Measurements from ENCODE around the gene GARIN3.

Gene GARIN3

GRCh38 chr5:157143127-157143971 is 22.7 kb downstream of the GARIN3 start:
- Histone ChIP-seq H2AFZ (ENCODE audit: low read length, unreplicated experiment) (peak overlapping the region; percentile 94), H3K27me3 (ENCODE audit: insufficient read depth, low read length) (no peaks in the 10 kb centered on the region), H3K4me3 (ENCODE audit: low read depth, low read length) (peak overlapping the region; percentile 86), H3K27ac (ENCODE audit: low read depth, low read length) (peak overlapping the region; percentile 42), H3K4me1 (ENCODE audit: control insufficient read depth, insufficient read depth, low read length, unreplicated experiment) (peaks cover 9% of the 10 kb centered on the region), H3K79me2 (ENCODE audit: control insufficient read depth, insufficient read depth, low read length, unreplicated experiment) (peaks cover 32% of the 10 kb centered on the region), H3K36me3 (ENCODE audit: insufficient read depth, low read length) (peaks cover 11% of the 10 kb centered on the region)

GRCh38 chr5:157142317-157143126 is 23.5 kb downstream of the GARIN3 start, which contains the start of gene MED7:
Gene MED7, minus strand, starts transcription at chr5:157142865. Its CDS starts 3,434 bp downstream, at chr5:157139431.
- Histone ChIP-seq H3K4me3 (ENCODE audit: low read depth, low read length) (peak within 1 kb of the TSS; percentile 86), H3K36me3 (ENCODE audit: insufficient read depth, low read length) (peaks cover 16% of the 10 kb centered on the region), H3K4me1 (ENCODE audit: control insufficient read depth, insufficient read depth, low read length, unreplicated experiment) (peaks cover 9% of the 10 kb centered on the region), H3K79me2 (ENCODE audit: control insufficient read depth, insufficient read depth, low read length, unreplicated experiment) (peaks cover 37% of the 10 kb centered on the region), H3K27me3 (ENCODE audit: insufficient read depth, low read length) (no peaks in the 10 kb centered on the region), H2AFZ (ENCODE audit: low read length, unreplicated experiment) (peak within 1 kb of the TSS; percentile 94), H3K27ac (ENCODE audit: low read depth, low read length) (peak within 1 kb of the TSS; percentile 53)

- Histone ChIP-seq H3K27me3 (ENCODE audit: insufficient read depth, low read length) (no peaks in the 10 kb centered on the region), H3K79me2 (ENCODE audit: control insufficient read depth, insufficient read depth, low read length, unreplicated experiment) (peaks cover 37% of the 10 kb centered on the region), H3K27ac (ENCODE audit: low read depth, low read length) (no peak overlapping the region), H2AFZ (ENCODE audit: low read length, unreplicated experiment) (no peak overlapping the region), H3K36me3 (ENCODE audit: insufficient read depth, low read length) (peaks cover 18% of the 10 kb centered on the region), H3K4me1 (ENCODE audit: control insufficient read depth, insufficient read depth, low read length, unreplicated experiment) (peaks cover 9% of the 10 kb centered on the region), H3K4me3 (ENCODE audit: low read depth, low read length) (no peak overlapping the region)
These were observed 28.4 kb downstream of the GARIN3 start for GRCh38 chr5:157137691-157138090.

GRCh38 chr5:157132281-157132612 is 33.8 kb downstream of the GARIN3 start:
- Histone ChIP-seq H3K27me3 (ENCODE audit: insufficient read depth, low read length) (no peaks in the 10 kb centered on the region), H3K4me1 (ENCODE audit: control insufficient read depth, insufficient read depth, low read length, unreplicated experiment) (no peaks in the 10 kb centered on the region), H3K27ac (ENCODE audit: low read depth, low read length) (no peak overlapping the region), H3K4me3 (ENCODE audit: low read depth, low read length) (no peak overlapping the region), H3K79me2 (ENCODE audit: control insufficient read depth, insufficient read depth, low read length, unreplicated experiment) (no peaks in the 10 kb centered on the region), H3K36me3 (ENCODE audit: insufficient read depth, low read length) (no peaks in the 10 kb centered on the region), H2AFZ (ENCODE audit: low read length, unreplicated experiment) (no peak overlapping the region)

- Histone ChIP-seq H3K4me3 (ENCODE audit: low read depth, low read length) (no peak overlapping the region), H3K79me2 (ENCODE audit: control insufficient read depth, insufficient read depth, low read length, unreplicated experiment) (no peaks in the 10 kb centered on the region), H3K27ac (ENCODE audit: low read depth, low read length) (no peak overlapping the region), H3K4me1 (ENCODE audit: control insufficient read depth, insufficient read depth, low read length, unreplicated experiment) (no peaks in the 10 kb centered on the region), H2AFZ (ENCODE audit: low read length, unreplicated experiment) (no peak overlapping the region), H3K36me3 (ENCODE audit: insufficient read depth, low read length) (no peaks in the 10 kb centered on the region), H3K27me3 (ENCODE audit: insufficient read depth, low read length) (no peaks in the 10 kb centered on the region)
These were observed 35.1 kb downstream of the GARIN3 start for GRCh38 chr5:157130925-157131324.

GRCh38 chr5:157121709-157122108 is 44.4 kb downstream of the GARIN3 start:
- Histone ChIP-seq H3K4me3 (ENCODE audit: low read depth, low read length) (no peak overlapping the region), H3K27me3 (ENCODE audit: insufficient read depth, low read length) (no peaks in the 10 kb centered on the region), H2AFZ (ENCODE audit: low read length, unreplicated experiment) (no peak overlapping the region), H3K4me1 (ENCODE audit: control insufficient read depth, insufficient read depth, low read length, unreplicated experiment) (no peaks in the 10 kb centered on the region), H3K36me3 (ENCODE audit: insufficient read depth, low read length) (no peaks in the 10 kb centered on the region), H3K27ac (ENCODE audit: low read depth, low read length) (no peak overlapping the region), H3K79me2 (ENCODE audit: control insufficient read depth, insufficient read depth, low read length, unreplicated experiment) (no peaks in the 10 kb centered on the region)

GRCh38 chr5:157120102-157120501 is 46.0 kb downstream of the GARIN3 start:
- Histone ChIP-seq H3K27me3 (ENCODE audit: insufficient read depth, low read length) (no peaks in the 10 kb centered on the region), H2AFZ (ENCODE audit: low read length, unreplicated experiment) (no peak overlapping the region), H3K36me3 (ENCODE audit: insufficient read depth, low read length) (no peaks in the 10 kb centered on the region), H3K79me2 (ENCODE audit: control insufficient read depth, insufficient read depth, low read length, unreplicated experiment) (no peaks in the 10 kb centered on the region), H3K27ac (ENCODE audit: low read depth, low read length) (no peak overlapping the region), H3K4me1 (ENCODE audit: control insufficient read depth, insufficient read depth, low read length, unreplicated experiment) (no peaks in the 10 kb centered on the region), H3K4me3 (ENCODE audit: low read depth, low read length) (no peak overlapping the region)

- Histone ChIP-seq H3K79me2 (ENCODE audit: control insufficient read depth, insufficient read depth, low read length, unreplicated experiment) (no peaks in the 10 kb centered on the region), H2AFZ (ENCODE audit: low read length, unreplicated experiment) (no peak overlapping the region), H3K27ac (ENCODE audit: low read depth, low read length) (no peak overlapping the region)
These were observed 49.5 kb downstream of the GARIN3 start for GRCh38 chr5:157116483-157116954.

GRCh38 chr5:157115502-157115901 is 50.6 kb downstream of the GARIN3 start:
- Histone ChIP-seq H3K4me1 (ENCODE audit: control insufficient read depth, insufficient read depth, low read length, unreplicated experiment) (no peaks in the 10 kb centered on the region), H3K27me3 (ENCODE audit: insufficient read depth, low read length) (no peaks in the 10 kb centered on the region), H3K27ac (ENCODE audit: low read depth, low read length) (no peak overlapping the region), H2AFZ (ENCODE audit: low read length, unreplicated experiment) (no peak overlapping the region), H3K79me2 (ENCODE audit: control insufficient read depth, insufficient read depth, low read length, unreplicated experiment) (no peaks in the 10 kb centered on the region), H3K4me3 (ENCODE audit: low read depth, low read length) (no peak overlapping the region), H3K36me3 (ENCODE audit: insufficient read depth, low read length) (no peaks in the 10 kb centered on the region)

More at GRCh38 chr5:157116483-157116954, 49.5 kb downstream of the GARIN3 start:
- no peaks in the 10 kb centered on the region for H3K4me1 ChIP-seq (ENCODE audit: control insufficient read depth, insufficient read depth, low read length, unreplicated experiment)
- no peaks in the 10 kb centered on the region for H3K27me3 ChIP-seq (ENCODE audit: insufficient read depth, low read length)
- H3K36me3 ChIP-seq (ENCODE audit: insufficient read depth, low read length): no peaks in the 10 kb centered on the region
- H3K4me3 ChIP-seq (ENCODE audit: low read depth, low read length): no peak overlapping the region

GRCh38 chr5:157115012-157115411 is 51.1 kb downstream of the GARIN3 start:
- H2AFZ ChIP-seq (ENCODE audit: low read length, unreplicated experiment): no peak overlapping the region
- H3K4me1 ChIP-seq (ENCODE audit: control insufficient read depth, insufficient read depth, low read length, unreplicated experiment): no peaks in the 10 kb centered on the region
- no peaks in the 10 kb centered on the region for H3K27me3 ChIP-seq (ENCODE audit: insufficient read depth, low read length)

More at GRCh38 chr5:157115012-157115411, 51.1 kb downstream of the GARIN3 start:
- Histone ChIP-seq H3K36me3 (ENCODE audit: insufficient read depth, low read length) (no peaks in the 10 kb centered on the region), H3K79me2 (ENCODE audit: control insufficient read depth, insufficient read depth, low read length, unreplicated experiment) (no peaks in the 10 kb centered on the region), H3K27ac (ENCODE audit: low read depth, low read length) (no peak overlapping the region), H3K4me3 (ENCODE audit: low read depth, low read length) (no peak overlapping the region)
